ENCODE measurements around the gene HSD11B2. TPM values are rescaled to one million over a fixed set of nuclear protein-coding genes. Genes with fewer than 3 reads are reported as not detected.

The HSD11B2 gene
- total and polyA plus RNA-seq, 4 donors = 0.51 to 6.7 (median 2.2) TPM

DNA sequence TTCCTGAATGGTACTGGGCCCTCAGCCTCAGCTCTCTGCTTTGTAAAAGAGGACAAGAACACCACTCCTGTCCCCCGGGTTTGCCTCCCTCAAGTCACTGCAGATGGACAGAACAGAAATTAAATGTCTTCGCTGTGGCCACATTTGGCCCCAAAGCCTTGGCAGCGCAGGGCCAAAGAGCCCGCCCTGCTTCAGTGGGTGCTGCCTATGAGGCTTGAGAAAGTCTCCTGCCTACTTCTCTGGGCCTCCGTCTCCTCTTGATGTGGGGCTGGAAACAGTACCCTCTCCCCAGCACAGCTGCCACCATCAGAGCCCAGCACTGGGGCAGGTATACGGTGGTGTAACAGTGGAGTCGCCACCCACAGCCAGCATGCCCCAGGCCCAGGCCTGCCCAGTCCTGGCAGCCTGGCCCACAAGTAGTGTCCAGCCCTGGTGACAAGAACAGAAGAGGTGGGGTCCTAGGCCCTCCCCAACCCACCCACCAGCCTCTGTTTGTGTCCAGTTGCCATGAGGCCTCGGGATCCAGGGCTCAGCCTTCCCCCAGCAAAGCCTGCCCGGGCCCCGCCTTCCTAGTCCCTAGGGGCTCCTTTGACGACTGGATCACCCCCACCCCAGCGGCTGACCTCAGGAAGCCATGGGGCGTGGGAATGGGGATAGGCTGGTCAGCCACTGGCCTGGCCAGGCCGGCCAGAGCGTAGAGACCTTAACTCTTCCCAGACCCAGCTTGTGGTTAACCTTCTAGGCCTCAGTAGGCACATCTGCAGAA, 33.7 kb upstream of the HSD11B2 start:
- no peak for DNase-seq (ENCODE audit: low spot score)
- no peaks in the 10 kb centered on the region for H3K9me3 ChIP-seq (ENCODE audit: control insufficient read depth in 4 of 4, low read length in 3 of 4)
- no peak overlapping the region for H3K27ac ChIP-seq (ENCODE audit: low read depth in 1 of 2, low read length in 2 of 2)
- peaks cover 0 to 3% (median 1%) of the 10 kb centered on the region in 4 donors for H3K27me3 ChIP-seq (ENCODE audit: control insufficient read depth in 4 of 4, insufficient read depth in 4 of 4, low read length in 3 of 4)
- peaks cover 3 to 20% (median 6%) of the 10 kb centered on the region in 4 donors for H3K4me1 ChIP-seq (ENCODE audit: control insufficient read depth in 4 of 4, insufficient read depth in 4 of 4, low read length in 3 of 4)
- TF ChIP-seq NR2F2 (IDR thresholded peaks at IDR 0.05) (peak; percentile 36), FOXA1 (IDR thresholded peaks at IDR 0.05) (no peak)
- H3K9ac ChIP-seq (ENCODE audit: low read depth in 1 of 2, low read length in 2 of 2) = no peak overlapping the region
- WGBS = 78% methylated on average over 15 of the region's 15 CpGs
- H3K36me3 ChIP-seq (ENCODE audit: control insufficient read depth in 4 of 4, insufficient read depth in 3 of 4, low read depth in 1 of 4, low read length in 3 of 4) = no peaks in the 10 kb centered on the region
- no peak overlapping the region for H3K4me3 ChIP-seq (ENCODE audit: low read depth in 1 of 3, low read length in 3 of 3)

- no peak overlapping the region for H3K27ac ChIP-seq (ENCODE audit: low read depth in 1 of 2, low read length in 2 of 2)
- peaks cover 3 to 19% (median 6%) of the 10 kb centered on the region in 4 donors for H3K4me1 ChIP-seq (ENCODE audit: control insufficient read depth in 4 of 4, insufficient read depth in 4 of 4, low read length in 3 of 4)
- peaks cover 0 to 3% (median 1%) of the 10 kb centered on the region in 4 donors for H3K27me3 ChIP-seq (ENCODE audit: control insufficient read depth in 4 of 4, insufficient read depth in 4 of 4, low read length in 3 of 4)
- DNase-seq (ENCODE audit: low spot score) = no peak
- no peaks in the 10 kb centered on the region for H3K36me3 ChIP-seq (ENCODE audit: control insufficient read depth in 4 of 4, insufficient read depth in 3 of 4, low read depth in 1 of 4, low read length in 3 of 4)
- TF ChIP-seq FOXA2 (IDR thresholded peaks at IDR 0.05) (no peak), MAX (IDR thresholded peaks at IDR 0.05) (no peak), JUND (IDR thresholded peaks at IDR 0.05) (no peak), YY1 (IDR thresholded peaks at IDR 0.05) (no peak), RXRA (IDR thresholded peaks at IDR 0.05) (no peak), SP1 (IDR thresholded peaks at IDR 0.05) (no peak), FOXA1 (IDR thresholded peaks at IDR 0.05) (no peak), GABPA (IDR thresholded peaks at IDR 0.05 in 1 of 2, conservative IDR thresholded peaks at IDR 0.05 in 1 of 2) (no peak), HNF4A (conservative IDR thresholded peaks at IDR 0.05) (no peak), RAD21 (IDR thresholded peaks at IDR 0.05) (no peak), HNF4G (IDR thresholded peaks at IDR 0.05) (no peak), TAF1 (conservative IDR thresholded peaks at IDR 0.05) (no peak), NR2F2 (IDR thresholded peaks at IDR 0.05) (no peak), EGR1 (IDR thresholded peaks at IDR 0.05; ENCODE audit: low read depth in 2 of 2) (no peak)
- TF ChIP-seq, protein P1, sequence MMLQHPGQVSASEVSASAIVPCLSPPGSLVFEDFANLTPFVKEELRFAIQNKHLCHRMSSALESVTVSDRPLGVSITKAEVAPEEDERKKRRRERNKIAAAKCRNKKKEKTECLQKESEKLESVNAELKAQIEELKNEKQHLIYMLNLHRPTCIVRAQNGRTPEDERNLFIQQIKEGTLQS (IDR thresholded peaks at IDR 0.05) = no peak
- TF ChIP-seq, protein P2, sequence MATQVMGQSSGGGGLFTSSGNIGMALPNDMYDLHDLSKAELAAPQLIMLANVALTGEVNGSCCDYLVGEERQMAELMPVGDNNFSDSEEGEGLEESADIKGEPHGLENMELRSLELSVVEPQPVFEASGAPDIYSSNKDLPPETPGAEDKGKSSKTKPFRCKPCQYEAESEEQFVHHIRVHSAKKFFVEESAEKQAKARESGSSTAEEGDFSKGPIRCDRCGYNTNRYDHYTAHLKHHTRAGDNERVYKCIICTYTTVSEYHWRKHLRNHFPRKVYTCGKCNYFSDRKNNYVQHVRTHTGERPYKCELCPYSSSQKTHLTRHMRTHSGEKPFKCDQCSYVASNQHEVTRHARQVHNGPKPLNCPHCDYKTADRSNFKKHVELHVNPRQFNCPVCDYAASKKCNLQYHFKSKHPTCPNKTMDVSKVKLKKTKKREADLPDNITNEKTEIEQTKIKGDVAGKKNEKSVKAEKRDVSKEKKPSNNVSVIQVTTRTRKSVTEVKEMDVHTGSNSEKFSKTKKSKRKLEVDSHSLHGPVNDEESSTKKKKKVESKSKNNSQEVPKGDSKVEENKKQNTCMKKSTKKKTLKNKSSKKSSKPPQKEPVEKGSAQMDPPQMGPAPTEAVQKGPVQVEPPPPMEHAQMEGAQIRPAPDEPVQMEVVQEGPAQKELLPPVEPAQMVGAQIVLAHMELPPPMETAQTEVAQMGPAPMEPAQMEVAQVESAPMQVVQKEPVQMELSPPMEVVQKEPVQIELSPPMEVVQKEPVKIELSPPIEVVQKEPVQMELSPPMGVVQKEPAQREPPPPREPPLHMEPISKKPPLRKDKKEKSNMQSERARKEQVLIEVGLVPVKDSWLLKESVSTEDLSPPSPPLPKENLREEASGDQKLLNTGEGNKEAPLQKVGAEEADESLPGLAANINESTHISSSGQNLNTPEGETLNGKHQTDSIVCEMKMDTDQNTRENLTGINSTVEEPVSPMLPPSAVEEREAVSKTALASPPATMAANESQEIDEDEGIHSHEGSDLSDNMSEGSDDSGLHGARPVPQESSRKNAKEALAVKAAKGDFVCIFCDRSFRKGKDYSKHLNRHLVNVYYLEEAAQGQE (IDR thresholded peaks at IDR 0.05) = no peak
- TF ChIP-seq, protein P3, sequence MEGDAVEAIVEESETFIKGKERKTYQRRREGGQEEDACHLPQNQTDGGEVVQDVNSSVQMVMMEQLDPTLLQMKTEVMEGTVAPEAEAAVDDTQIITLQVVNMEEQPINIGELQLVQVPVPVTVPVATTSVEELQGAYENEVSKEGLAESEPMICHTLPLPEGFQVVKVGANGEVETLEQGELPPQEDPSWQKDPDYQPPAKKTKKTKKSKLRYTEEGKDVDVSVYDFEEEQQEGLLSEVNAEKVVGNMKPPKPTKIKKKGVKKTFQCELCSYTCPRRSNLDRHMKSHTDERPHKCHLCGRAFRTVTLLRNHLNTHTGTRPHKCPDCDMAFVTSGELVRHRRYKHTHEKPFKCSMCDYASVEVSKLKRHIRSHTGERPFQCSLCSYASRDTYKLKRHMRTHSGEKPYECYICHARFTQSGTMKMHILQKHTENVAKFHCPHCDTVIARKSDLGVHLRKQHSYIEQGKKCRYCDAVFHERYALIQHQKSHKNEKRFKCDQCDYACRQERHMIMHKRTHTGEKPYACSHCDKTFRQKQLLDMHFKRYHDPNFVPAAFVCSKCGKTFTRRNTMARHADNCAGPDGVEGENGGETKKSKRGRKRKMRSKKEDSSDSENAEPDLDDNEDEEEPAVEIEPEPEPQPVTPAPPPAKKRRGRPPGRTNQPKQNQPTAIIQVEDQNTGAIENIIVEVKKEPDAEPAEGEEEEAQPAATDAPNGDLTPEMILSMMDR (IDR thresholded peaks at IDR 0.05; ENCODE audit: low read depth, low read length, missing input control) = no peak
- TF ChIP-seq, protein P4, sequence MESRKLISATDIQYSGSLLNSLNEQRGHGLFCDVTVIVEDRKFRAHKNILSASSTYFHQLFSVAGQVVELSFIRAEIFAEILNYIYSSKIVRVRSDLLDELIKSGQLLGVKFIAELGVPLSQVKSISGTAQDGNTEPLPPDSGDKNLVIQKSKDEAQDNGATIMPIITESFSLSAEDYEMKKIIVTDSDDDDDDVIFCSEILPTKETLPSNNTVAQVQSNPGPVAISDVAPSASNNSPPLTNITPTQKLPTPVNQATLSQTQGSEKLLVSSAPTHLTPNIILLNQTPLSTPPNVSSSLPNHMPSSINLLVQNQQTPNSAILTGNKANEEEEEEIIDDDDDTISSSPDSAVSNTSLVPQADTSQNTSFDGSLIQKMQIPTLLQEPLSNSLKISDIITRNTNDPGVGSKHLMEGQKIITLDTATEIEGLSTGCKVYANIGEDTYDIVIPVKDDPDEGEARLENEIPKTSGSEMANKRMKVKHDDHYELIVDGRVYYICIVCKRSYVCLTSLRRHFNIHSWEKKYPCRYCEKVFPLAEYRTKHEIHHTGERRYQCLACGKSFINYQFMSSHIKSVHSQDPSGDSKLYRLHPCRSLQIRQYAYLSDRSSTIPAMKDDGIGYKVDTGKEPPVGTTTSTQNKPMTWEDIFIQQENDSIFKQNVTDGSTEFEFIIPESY (IDR thresholded peaks at IDR 0.05) = no peak
- no peak overlapping the region for H3K4me3 ChIP-seq (ENCODE audit: low read depth in 1 of 3, low read length in 3 of 3)
- H3K9ac ChIP-seq (ENCODE audit: low read depth in 1 of 2, low read length in 2 of 2) = no peak overlapping the region
- no peaks in the 10 kb centered on the region for H3K9me3 ChIP-seq (ENCODE audit: control insufficient read depth in 4 of 4, low read length in 3 of 4)
- 89% methylated on average over 22 of the region's 22 CpGs for WGBS
Measured at GRCh38 chr16:67397812-67398545, 32.9 kb upstream of the HSD11B2 start.
